GM19023 (cell line): Measurements from ENCODE around the gene NIN.
"Not testable (repeated sequence)": the region's sequence is repeated elsewhere in the genome, so short reads cannot be mapped to it uniquely, and the experiment has no call there.

Experiments used
- ATAC-seq: cut with Tn5 transposase; IDR thresholded peaks from one replicate; pipeline ENCODE4 v1.9.1; 2021; ENCODE audit warnings: mild to moderate bottlenecking, moderate library complexity; ENCODE audit not compliant: unreplicated experiment

NIN gene

GRCh38 chr14:50819303-50819702 is 11.7 kb downstream of the NIN start:
- not testable (repeated sequence) for ATAC-seq

GRCh38 chr14:50816395-50817047 is 14.4 kb downstream of the NIN start:
- no peak for ATAC-seq

DNA sequence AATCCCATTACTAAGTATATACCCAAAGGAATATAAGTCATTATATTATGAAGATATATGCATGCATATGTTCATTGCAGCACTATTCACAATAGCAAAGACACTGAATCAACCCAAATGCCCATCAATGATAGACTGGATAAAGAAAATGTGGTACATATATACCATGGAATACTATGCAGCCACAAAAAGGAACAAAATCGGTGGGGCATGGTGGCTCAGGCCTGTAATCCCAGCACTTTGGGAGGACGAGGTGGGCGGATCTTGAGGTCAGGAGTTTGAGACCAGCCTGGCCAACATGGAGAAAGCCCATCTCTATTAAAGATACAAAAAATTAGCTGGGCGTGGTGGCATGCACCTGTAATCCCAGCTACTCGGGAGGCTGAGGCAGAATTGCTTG is 15.4 kb downstream of the NIN start:
- ATAC-seq: not testable (repeated sequence)

DNA sequence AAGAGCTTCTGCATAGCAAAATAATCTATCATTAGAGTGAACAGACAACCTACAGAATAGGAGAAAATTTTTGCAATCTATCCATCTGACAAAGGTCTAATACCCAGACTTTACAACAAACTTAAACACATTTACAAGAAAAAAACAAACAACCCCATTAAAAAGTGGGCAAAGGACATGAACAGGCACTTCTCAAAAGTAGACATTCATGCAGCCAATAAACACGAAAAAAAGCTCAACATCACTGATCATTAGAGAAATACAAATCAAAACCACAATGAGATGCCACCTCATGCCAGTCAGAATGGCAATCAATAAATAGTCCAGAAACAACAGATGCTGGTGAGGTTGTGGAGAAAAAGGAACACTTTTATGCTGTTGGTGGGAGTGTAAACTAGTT is 15.9 kb downstream of the NIN start:
- ATAC-seq: not testable (repeated sequence)

GRCh38 chr14:50814161-50814560 is 16.8 kb downstream of the NIN start:
- no peak for ATAC-seq

GRCh38 chr14:50813544-50813863 is 17.5 kb downstream of the NIN start:
- no peak for ATAC-seq

GRCh38 chr14:50812856-50813543 is 18.0 kb downstream of the NIN start:
- ATAC-seq: no peak

GRCh38 chr14:50812180-50812579 is 18.8 kb downstream of the NIN start:
- no peak for ATAC-seq

GRCh38 chr14:50808053-50808452 is 22.9 kb downstream of the NIN start:
- ATAC-seq: no peak

DNA sequence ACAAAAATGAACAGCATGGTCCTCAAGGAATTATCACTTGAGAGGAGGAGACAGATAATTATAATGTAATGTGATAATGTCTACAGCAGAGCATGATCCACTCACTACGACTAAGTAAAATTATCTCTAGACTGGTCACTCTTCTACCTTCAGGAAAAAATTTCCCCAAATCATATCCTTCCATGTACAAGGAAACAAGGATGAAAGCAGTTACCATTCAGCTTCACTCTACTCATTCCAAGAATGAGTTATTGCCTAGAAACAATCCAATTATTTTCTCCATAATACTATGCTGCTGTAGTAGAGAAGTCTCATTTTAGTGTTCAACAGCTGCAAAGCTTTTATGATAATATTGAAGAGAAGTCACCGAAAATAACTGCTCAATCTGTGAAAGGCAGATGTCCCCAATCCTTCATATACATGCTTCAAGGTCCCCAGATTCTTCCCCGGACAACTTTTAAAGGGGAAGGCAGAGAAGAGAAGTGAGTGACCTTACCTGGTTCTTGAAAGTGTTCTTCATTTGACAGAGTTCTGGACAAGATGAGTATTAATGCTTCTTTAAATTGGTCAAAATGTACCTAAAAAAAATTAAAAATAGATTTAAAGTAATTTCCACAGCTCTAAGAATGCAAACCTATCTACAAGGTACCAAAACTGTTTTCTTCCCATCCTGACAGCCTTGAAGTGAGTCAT is 24.6 kb downstream of the NIN start:
- ATAC-seq: no peak

DNA sequence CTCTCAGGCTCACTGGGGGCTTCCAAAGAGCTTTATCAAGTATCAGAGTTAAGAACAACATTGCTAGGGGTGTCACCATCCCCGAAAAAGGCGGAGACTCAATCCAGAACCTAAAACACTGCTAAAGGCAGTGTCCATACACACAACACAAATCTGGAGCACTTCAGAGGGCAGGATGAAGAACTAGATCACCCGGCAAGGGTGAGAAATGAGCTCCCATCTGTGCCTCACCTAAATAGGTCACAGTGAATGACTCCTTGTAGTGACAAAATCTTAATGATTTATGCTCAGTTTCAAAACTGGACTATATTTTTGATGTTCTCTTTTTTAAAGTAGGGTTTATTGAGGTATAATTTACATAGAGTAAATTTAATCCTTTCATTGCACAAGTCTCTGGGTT is 25.6 kb downstream of the NIN start:
- ATAC-seq: no peak

GRCh38 chr14:50804181-50804721 is 26.7 kb downstream of the NIN start:
- ATAC-seq: no peak

DNA sequence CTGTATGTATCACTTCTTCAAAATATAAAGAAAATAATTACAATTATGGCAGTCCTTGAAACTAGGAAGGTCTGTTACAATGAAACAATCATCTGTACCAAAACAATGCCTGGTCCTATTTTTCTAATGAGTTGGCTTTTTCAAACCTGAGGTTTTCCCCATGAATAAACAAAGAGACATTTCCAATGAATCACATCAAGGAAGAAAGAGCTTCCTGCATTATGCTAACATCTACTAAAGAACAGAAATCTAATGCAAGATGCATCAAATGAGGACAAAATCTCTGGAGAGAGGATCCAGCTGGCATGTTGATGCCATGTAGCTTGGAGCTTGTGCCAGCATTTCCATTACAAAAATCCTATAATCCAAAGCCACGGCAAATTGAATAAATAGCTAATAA is 29.3 kb downstream of the NIN start:
- ATAC-seq: no peak

DNA sequence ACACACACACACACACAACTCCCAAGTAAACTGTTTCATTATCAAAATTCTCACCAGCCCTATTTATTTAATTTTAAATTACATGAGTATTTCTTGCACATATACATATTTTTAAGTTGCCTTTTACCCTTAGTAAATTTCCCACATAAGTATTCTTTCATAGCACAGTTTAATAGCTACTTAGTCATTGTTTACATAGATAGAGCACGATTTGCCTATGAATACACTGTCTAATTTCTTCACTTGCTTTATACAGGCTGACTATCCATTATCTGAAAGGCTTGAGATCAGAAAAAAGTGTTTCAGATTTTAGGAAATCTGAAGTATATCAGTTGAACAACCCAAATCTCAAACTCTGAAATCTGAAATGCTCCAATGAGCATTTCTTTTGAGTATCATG is 30.9 kb downstream of the NIN start:
- no peak for ATAC-seq

GRCh38 chr14:50798048-50798421 is 32.9 kb downstream of the NIN start:
- ATAC-seq: peak; percentile 75

DNA sequence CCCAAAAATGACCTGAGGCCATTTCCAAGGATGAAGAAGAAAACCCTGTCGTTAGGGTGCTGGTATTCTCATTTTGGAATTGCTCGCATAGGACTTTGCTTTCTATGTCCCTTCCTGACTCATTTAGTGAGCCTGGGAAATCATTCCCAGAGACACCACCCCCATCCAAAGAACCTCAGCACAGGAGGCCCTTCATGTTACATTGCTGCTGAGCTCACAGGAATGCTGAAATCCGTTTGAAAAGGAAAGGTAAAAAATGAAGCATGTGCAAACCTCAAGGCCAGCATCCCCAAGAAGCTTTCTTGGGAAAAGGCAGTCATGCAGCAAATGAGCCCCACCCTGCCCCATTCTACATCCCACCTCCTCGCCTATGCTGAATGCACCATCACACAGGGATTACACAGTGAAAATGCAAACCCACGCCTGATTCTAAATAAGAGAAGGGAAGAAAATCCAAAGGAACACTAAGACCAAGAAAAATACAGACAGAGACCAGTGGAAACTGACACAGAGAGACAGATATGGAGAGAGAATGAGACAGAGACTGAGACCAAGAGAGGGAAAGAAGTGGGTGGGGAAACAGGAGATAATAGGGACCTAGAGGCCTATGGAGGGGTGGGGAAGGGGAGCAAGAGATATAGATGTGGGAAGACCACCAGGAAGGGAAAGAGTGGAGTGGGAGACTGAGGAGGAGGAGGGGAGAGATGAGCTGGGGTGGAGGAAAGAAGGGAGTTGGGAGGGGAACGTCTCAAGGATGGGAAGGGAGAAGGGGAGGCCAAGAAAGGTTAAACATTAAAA is 33.5 kb downstream of the NIN start:
- ATAC-seq: no peak

GRCh38 chr14:50796390-50796789 is 34.6 kb downstream of the NIN start:
- ATAC-seq: no peak

GRCh38 chr14:50795909-50796308 is 35.1 kb downstream of the NIN start:
- ATAC-seq: no peak

DNA sequence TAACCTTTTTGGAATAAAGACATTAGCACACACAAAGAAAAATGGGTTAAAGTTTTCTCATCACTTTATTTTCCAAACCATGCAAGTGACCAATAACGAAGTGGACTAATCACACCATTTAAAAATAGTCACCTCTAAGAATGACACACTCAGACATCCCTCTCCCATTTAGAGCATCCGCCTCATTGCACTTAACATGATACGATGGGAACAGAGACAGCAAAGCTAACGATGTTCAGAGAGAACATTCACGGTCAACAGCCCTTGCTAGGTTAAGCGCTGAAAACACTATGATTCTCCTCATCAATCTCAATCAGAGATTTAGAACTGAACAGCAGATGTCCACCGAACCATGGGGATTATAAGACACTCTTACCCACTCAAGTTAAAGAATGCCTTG is 35.8 kb downstream of the NIN start:
- ATAC-seq: no peak

GRCh38 chr14:50794068-50794645 is 36.8 kb downstream of the NIN start:
- no peak for ATAC-seq

DNA sequence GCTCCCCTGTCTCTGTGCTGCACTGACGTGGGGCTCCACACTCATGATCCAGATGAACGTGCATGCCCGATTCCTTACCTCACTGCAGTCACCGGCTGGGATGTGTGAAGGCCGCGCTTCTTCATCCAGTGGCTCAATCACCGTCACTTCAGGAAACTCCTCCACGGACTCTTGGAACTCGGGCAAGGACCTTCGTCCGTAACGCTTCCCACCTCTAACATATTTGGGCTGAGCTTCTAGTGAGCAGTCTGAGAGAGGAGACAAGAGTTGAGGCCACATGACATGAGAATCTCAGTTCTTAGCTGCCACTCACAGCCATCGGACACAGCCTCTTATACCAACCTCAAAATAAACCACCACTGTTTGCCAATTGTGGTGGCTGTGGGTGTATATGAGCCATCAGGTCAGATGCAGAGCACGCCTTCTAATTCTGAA is 38.3 kb downstream of the NIN start:
- ATAC-seq: no peak
